HG03439 (cell line): ENCODE measurements around the gene PRDM16.

Experiments used
- ATAC-seq: cut with Tn5 transposase; IDR thresholded peaks from one replicate; pipeline ENCODE4 v1.9.1; 2021; ENCODE audit warnings: mild to moderate bottlenecking, moderate library complexity; ENCODE audit not compliant: unreplicated experiment

Gene PRDM16

DNA sequence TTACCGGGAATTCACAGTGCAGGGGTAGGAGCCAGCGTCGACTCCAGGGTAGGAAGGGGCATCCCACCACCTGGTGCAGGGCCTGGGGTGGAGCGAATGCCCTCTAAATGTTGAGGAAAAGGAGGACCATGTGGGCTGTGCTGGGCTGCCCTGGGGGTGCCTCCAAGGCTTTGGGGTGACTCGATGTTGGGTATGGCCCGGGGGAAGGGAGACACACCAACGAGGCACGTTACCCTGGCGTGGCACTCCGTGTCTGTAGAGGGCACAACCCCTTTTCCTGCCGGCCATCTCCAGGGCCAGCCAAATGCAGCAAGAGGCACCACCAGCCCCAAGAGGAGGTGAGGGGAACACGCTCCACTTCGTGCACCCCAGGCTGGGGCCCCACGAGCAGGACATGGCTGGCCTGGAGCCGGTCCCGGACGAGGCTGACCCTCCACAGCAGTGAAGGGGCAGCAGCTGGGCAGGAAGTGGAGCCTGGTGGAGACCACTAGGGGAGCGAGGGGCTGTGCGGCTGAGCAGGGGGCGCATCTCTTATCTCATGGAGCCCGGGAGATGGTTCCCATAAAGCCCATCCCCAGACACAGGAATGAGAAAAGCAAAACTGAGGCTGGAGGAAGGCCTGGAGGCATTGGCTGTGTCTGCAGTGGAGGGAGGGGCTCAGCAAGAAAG is 36.5 kb upstream of the PRDM16 start:
- no peak for ATAC-seq

DNA sequence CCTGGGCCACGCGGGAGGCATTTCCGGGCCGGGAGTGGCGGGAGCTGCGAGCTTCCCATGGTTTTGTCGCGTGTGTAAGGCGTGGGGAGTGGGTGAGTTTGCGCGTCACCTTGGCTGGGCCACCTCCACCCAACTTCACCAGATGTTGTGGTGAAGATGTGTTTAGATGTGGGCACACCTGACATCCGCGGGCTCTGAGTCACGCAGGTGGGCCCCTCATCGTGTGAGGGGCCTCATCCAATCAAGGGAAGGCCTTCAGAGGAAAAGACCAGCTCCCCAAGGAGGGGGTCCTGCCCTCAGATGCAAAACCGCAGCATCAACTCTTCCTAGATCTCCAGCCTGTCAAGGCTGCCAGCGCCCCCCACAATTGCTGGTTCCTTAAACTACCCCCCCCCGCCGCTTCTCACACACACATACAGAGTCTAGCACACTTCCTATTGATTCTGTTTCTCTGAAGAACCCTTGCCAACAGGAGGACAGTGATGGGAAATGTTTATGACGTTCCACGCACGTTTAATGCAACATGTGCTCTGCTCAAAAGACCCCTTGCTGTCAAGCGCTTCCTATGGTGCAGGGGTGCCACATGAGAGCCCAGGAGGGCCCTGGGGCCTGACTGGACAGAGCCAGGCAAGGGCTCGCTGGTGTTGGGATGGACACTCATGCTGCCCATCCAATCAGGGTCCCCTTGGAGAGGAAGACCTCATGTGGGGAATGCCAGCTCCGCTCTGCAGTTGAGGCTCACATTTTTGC is 35.8 kb upstream of the PRDM16 start:
- no peak for ATAC-seq

DNA sequence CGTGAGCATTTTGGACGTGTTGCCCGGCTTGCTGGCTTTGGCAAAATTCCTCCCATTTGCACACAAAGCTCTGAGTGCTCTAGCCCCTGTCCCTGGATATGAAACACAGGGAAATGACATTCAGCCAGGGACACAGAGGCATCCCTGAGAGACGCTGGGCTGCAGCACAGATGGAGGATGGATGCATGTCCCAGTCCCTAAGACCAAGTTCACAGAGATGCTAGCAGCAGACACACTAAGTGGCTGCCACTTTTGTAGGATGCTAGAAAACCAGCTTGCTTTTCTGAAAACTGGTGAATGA is 35.3 kb upstream of the PRDM16 start:
- no peak for ATAC-seq

DNA sequence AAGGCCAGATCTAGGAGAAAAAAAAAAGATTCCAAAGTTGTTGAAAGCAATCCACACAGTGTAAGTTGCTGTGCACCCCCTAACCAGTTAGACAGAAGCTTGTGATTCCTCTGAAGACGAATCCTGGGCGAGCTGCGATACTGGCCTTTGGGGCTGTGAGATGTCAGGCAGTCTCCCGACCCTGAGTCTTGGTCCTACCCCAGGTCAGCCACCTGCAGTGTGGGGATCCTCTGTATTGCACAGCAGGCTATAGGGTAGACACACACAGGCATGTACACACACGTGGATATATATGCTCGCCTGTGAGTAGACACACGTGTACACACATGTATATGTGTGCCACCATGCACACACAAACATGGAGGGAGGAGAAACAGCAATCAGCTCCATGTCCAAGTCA is 34.8 kb upstream of the PRDM16 start:
- no peak for ATAC-seq

DNA sequence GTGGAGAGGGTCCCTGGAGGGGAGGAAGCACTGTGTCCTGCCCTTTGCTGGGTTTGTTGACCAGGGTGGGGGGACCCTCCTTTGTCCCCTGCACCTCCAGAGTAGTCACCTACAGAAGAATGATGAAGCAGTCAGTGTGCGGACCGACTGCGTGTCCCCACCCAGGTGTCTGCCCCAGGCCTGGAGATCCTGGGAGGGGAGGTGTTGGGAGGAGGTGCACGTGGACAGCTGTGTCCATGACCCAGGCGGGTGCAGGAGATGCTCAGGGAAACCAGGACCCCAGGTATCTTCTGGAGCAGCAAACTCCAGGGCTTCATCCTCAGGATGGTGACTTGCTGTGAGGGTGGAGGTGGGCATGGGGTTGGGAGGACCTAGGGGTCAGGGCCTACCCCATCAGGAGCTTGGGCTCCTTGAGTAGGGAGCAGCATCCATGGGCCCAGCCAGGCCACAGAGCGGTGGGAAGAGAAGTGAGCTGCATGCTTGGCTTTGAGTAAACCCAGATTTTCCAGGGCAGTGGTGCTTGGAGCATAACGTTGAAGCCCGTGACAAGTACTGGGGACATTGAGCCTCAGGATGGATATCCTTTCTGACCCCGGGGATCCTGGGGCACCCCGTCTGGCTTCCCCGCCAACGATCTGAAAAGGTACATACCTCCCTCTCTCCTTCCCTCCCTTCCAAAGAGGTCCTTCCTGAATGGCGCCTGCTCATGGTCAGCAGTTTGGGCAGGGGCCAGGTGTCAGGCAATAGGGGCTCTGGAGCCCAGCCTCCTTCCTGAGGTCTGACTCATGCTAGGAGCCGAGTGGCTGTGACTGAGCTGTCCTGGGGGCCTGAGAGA is 34.1 kb upstream of the PRDM16 start:
- ATAC-seq, result no peak

DNA sequence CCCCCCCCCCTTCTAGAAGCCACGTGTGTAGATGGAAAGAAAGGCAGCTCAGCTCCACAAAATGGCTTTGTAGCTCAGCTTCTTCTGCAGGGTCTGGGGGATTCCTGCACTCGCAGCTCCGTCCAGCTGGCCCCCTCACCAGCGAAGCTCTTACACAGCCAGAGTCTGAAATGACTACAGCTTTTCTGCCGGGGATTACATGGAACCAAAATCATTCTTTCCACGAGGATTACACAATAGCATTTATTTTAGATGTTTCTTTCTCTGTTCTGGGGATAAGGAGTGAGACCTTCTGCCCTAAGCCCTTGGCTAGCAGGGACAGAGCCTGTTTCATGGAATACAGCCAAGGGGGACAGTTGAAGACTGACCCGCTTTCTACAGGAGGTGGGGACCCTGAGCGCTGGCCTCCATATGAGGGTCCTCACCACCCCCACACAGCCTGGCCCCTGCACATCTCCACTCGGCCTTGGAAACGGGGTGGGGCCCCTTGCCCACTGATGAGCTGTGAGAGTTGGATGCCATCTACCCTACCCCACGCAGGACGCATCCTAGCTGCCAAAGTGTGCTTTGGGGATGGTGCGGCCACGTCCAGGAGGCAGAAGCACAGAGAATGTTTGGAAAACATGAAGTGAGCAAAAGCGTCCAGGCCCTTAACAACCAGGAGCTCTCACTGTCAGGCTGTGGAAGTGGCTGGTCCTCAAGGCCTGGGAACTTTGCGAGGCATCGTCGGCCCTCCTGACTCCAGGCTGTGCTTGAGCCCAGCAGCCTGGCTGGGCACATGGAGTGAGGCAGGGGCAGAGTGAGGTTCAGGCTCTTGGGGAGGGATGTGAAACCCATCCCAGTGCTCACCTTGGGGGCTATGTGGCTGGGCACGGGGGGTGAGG is 33.2 kb upstream of the PRDM16 start:
- ATAC-seq, result no peak

DNA sequence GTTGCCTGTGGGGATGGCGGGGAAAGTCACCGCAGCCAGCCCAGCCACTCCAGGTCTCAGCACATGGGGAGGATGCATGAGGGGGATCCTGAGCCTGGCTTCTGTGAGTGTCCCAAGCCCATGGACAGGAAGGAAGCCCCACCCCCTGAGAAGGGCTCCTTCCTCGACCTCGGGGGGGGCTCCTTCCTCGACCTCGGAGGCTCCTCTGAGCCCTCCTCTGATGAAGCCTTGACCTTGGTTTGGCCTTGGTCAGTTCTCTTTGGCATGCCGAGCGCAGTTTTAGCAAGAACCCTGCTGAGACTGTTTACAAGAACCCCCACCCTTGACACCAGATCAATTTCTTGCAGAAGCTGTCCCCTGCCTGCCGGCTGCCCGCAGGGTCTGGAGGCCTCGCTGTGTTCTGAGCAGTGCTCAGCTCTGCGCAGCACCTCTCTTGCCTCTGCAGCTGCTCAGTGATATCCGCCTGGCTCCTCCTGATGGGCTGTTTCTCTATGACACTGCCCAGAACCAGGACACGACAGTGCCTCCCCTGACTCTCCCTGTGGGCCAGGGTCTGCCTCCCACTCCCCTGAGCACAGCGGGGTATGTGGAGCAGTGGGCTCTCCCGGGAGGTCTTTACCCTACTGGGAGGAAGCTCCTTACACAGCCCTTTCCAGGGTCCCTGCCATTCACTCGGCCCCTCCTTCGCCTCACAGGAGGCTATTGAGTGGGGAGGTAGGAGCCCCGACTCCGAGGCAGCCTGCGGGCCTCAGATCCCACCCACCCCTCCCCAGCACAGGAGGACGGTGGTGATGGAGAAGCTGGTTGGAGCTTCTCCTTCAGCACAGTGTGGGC is 32.3 kb upstream of the PRDM16 start:
- ATAC-seq, result no peak

DNA sequence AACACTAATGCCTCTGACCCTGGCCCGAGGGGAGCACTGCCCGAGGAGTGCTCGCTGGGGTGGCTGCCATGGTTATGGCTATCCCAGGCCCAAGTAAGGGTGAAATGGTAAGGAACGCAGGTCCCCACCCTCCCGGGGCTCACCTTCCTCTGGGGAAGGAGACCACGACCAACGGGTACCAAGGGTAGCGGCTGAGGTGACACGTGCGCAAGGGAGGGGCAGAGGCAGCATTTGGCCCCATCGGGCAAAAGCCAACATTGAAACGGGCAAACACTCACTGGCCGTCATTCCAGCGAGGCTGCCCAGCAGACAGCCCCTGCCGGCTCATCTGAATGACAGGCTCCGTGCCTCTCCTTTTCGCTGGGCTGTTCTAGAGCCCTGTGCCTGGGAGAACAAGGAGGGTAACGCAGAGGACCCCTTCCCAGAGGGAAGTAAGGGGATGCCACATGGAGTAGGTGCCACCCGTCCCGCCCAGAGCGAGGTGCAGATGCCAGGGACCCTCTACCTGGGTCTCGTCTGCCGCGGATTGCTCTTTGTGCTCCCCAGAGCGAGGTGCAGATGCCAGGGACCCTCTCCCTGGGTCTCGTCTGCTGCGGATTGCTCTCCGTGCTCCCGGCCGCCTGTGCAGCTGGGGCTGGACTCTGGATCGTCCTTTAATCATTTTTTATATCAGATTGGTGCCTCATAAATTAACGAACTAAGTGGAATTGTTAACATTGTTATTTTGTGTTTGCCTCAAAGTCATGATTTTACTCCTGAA is 31.5 kb upstream of the PRDM16 start:
- ATAC-seq, result no peak

DNA sequence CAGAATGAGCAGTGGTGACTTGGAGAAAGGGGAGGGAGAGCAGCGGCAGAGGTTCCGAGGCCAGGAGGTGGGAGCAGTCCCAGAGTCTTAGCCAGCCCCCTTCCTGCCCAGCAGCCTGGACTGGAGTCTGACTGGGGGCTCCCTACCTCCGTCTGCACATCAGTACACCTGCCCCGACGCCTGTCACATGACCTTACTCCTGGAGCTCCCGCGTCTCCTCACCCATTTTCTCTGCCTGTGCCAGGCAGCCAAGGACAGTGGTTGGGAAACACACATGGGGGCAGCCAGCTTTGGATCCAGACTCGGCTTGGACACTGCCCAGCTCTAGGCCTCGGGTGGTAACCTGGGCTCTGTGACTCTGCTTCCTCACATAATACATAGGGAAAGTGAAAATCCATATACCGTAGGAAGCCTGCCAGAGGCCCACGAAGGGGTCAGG is 30.9 kb upstream of the PRDM16 start:
- no peak for ATAC-seq

DNA sequence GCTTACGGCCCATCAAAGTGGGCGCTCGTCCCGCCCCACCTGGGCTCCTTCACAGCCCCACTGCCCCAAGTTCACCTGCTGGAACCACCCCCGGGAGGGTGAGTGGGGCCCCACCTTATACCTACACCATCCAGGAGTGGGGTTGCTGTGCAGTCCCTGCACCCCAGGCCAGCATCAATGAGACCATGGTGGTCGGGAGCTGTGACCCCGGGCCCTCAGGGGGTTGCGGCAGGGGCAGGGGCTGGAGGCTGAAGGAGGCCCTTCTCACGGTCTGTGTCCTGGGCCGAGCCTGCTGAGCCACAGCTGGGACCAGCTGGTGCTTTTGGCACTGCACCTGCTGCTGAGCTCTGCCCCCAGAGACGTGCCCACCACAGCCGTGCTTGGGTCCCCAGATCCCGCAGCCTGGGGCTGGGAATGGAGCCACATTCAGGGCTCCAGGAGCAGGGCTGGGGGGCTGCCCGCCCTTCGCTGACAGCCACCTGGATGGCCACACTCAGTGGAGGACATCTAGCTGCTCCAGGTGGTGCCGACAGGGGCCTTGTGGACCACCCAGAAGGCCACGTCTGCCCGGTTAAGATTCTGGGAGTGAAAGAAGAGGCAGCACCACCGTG is 30.3 kb upstream of the PRDM16 start:
- no peak for ATAC-seq

DNA sequence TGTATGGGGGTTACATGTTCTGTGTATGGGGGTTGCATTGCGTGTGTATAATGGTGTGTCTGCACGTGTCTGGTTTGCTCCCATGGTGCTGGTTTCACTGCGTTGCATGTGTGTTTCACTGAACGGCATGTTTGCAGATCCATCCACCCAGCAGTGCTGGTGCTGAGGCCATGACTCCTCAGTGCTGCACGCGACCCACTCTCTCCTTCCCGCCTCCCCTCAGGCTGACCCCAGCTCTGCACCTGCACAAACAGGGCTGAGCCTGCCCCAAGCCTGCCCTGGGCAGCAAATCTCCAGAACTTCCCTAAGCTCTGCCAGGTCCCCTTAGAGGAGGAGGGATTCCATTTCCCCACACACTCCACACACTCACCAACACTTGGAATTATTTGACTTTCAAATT is 29.0 kb upstream of the PRDM16 start:
- no peak for ATAC-seq

DNA sequence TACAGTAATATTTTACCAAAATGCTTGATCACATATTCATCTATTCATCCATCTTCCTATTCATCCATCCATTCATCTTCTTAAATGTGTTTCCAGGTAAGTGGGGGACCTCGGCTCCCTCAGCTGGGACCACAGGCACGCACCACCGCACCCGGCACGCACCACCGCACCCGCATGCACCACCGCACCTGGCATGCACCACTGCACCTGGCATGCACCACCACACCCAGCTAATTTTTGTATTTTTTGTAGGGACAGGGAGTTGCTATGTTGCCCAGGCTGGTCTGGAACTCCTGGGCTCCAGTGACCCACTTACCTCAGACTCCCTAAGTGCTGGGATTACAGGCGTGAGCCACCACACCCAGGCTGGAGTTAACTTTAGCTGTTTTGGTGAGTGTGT is 26.5 kb upstream of the PRDM16 start:
- ATAC-seq, result no peak

DNA sequence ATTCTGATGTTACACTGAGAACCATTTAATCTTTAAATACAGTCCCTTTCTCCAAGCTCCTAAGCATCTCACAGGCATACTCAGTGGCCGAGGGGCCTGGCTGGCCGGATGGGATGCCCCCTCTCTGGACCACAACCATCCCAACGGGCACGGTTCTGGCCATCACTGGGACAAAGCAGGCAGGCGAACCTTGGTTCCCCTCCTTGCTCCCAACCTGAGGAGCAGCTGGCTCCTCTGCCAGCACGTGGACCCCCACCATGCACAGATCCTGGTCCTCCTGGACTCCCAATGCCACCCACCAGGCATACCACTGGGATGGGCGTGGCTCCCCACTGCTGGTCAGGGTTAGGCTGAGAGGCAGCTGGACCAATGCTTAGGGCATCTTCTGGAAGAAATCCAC is 19.8 kb upstream of the PRDM16 start:
- no peak for ATAC-seq

DNA sequence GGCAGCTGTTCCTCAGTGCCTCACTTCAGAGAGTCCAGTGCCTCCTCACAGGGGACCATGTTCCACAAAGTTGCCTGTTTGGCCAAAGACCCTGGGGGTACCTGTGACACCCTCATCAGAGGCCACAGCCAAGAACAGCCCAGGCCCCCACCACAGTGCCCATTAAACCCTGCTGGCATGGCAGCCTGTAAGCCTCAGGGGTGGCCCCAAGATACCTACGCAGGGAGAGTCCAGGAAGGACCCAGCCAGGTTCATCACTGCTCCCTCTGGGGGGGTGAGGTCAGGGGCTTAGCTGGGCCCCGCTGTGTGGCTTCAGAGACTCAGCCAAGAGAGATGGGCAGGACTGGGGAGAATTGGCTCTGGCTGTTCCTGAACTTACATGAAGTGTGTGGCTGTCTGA is 19.1 kb upstream of the PRDM16 start:
- no peak for ATAC-seq

DNA sequence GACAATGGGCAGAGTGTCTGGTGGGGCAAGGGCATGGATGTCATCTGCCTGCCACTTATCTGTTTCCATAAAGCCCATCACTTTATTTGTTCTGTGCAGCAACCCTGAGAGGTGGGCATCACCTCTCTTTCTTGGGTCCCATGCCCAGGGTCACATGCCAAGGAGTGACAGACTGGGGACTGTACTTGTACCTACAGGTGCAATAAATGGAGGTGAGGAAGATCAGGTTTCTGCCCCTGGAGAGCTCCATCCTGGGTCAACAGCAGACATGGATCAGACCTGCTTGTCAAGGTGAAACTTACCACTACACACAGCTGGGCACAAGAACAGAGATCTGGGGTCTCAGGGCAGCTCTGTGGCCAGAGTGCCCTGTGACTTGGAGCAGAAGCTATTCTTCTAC is 18.4 kb upstream of the PRDM16 start:
- no peak for ATAC-seq

DNA sequence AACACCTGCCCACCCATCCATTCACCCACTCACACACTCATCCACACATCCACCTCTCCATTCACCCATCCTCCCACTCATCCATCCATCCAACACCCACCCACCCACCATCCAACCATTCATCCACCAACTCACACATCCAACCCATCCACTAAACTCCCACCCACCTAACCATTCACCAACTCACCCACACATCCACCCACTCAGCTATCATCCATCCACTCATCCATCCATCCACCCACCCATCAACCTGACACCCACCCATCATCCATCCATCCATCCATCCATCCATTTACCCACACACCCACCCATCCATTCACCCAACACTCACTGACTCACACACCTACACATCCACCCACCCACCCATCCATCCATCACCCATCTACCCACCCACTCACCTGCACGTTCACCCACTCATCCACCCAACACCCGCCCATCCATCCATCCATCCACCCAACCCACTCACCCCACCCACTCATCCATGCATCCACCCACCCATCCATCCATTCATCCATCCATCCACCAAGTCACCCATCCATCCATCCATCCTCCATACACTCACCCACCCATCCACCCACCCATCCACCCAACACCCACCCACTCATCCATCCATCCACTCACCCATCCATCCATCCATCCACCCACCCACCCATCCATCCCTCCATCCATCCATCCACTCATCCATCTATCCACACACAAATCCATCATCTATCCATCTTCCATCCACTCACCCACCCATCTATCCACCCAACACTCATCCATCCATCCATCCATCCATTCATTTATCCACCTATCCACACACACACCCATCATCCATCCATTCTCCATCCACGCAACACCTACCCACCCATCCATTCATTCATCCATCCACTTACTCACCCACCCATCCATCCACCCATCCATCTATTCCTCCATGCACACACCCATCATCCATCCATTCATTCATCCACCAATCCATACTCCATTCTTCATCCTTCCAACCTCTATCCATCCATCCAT is 17.4 kb upstream of the PRDM16 start:
- ATAC-seq, result no peak

DNA sequence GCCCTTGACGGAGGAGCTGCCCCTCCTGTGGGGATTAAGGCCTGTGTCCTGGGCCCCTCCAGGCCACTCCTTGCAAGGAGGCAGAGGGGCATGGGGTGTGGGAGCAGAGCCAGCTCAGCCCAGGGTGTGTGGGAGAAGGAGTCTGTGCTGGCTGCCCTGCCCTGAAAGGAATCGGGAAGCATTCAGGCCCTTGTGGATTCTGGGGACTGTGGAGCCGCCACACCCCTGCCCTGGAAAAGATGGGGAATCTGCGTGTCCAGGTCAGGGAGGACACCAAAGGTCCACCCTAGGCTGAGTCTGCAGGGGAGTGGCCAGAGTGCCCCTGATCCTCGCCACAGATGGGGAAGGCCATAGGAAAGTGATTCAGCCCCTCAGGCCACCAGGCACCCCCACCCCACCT is 16.5 kb upstream of the PRDM16 start:
- ATAC-seq, result no peak
